ENCODE data around the gene MLN. TPM values are rescaled to one million over a fixed set of nuclear protein-coding genes. Genes with fewer than 3 reads are reported as not detected.

The MLN gene
- polyA plus RNA-seq, 2 of the 4 experiments (the other 2 are of a cell fraction): not detected

DNA sequence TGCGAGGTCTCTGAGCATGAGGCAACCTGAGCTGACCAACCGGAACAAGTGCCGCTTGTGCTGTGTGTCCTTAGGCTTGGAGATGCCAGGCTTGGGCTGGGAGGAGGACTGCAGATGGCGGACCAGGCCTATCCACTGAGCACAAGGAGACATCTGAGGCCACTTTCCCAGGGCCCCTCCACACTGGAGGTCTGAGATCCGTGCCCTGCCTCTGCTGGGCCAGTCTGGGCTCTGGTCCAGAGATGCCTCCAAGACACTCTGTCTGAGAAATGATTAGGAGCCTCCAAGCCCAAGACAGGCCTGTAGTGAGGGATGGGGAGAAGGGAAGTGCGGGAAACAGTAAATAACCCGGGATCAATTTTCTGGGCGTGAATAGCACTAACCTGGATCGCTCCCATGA, 3.0 kb upstream of the MLN start:
- ATAC-seq (no peak), DNase-seq (ENCODE audit: low read depth in 1 of 2, low spot score in 1 of 2) (no peak), FAIRE-seq (no peak)
- Histone ChIP-seq H3K4me1 (no peaks in the 10 kb centered on the region), H3K4me2 (no peak overlapping the region), H3K27ac (no peak overlapping the region), H3K9me3 (no peaks in the 10 kb centered on the region), H3K4me3 (no peak overlapping the region)
- WGBS (ENCODE audit: missing lambda C conversion rate): 25% methylated on average over 4 of the region's 9 CpGs
- ChIA-PET POLR2A (no interaction called here), CTCF (interaction anchor here (1.2 kb wide), 1 partner anchor 18 kb away, joined by 3 read pairs; the partner anchor contains the start of gene LEMD2)
- TF ChIP-seq, protein P1, sequence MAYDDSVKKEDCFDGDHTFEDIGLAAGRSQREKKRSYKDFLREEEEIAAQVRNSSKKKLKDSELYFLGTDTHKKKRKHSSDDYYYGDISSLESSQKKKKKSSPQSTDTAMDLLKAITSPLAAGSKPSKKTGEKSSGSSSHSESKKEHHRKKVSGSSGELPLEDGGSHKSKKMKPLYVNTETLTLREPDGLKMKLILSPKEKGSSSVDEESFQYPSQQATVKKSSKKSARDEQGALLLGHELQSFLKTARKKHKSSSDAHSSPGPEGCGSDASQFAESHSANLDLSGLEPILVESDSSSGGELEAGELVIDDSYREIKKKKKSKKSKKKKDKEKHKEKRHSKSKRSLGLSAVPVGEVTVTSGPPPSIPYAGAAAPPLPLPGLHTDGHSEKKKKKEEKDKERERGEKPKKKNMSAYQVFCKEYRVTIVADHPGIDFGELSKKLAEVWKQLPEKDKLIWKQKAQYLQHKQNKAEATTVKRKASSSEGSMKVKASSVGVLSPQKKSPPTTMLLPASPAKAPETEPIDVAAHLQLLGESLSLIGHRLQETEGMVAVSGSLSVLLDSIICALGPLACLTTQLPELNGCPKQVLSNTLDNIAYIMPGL (CRISPR knock-in tag; IDR thresholded peaks at IDR 0.05; ENCODE audit: borderline replicate concordance): no peak
- TF ChIP-seq ZNF302 (CRISPR knock-in tag; IDR thresholded peaks at IDR 0.05): no peak
- TF ChIP-seq ZC3H11A (IDR thresholded peaks at IDR 0.05): no peak
- no peak for TF ChIP-seq NFE2L2 (conservative IDR thresholded peaks at IDR 0.05; ENCODE audit: low read length)
- TF ChIP-seq, protein P2, sequence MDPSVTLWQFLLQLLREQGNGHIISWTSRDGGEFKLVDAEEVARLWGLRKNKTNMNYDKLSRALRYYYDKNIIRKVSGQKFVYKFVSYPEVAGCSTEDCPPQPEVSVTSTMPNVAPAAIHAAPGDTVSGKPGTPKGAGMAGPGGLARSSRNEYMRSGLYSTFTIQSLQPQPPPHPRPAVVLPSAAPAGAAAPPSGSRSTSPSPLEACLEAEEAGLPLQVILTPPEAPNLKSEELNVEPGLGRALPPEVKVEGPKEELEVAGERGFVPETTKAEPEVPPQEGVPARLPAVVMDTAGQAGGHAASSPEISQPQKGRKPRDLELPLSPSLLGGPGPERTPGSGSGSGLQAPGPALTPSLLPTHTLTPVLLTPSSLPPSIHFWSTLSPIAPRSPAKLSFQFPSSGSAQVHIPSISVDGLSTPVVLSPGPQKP (IDR thresholded peaks at IDR 0.05; ENCODE audit: low read depth, low read length): no peak
- TF ChIP-seq NPAS2 (CRISPR knock-in tag; IDR thresholded peaks at IDR 0.05; ENCODE audit: borderline replicate concordance): no peak
- TF ChIP-seq HOXA7 (CRISPR knock-in tag; IDR thresholded peaks at IDR 0.05): no peak
- TF ChIP-seq HDAC2 (IDR thresholded peaks at IDR 0.05): no peak
- TF ChIP-seq MYC (IDR thresholded peaks at IDR 0.05; ENCODE audit: borderline replicate concordance, low read length): no peak
- no peak for TF ChIP-seq CBX2 (IDR thresholded peaks at IDR 0.05; ENCODE audit: borderline replicate concordance, low read depth)
- TF ChIP-seq, protein P3, sequence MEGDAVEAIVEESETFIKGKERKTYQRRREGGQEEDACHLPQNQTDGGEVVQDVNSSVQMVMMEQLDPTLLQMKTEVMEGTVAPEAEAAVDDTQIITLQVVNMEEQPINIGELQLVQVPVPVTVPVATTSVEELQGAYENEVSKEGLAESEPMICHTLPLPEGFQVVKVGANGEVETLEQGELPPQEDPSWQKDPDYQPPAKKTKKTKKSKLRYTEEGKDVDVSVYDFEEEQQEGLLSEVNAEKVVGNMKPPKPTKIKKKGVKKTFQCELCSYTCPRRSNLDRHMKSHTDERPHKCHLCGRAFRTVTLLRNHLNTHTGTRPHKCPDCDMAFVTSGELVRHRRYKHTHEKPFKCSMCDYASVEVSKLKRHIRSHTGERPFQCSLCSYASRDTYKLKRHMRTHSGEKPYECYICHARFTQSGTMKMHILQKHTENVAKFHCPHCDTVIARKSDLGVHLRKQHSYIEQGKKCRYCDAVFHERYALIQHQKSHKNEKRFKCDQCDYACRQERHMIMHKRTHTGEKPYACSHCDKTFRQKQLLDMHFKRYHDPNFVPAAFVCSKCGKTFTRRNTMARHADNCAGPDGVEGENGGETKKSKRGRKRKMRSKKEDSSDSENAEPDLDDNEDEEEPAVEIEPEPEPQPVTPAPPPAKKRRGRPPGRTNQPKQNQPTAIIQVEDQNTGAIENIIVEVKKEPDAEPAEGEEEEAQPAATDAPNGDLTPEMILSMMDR (IDR thresholded peaks at IDR 0.05): no peak
- no peak for TF ChIP-seq RARB (CRISPR knock-in tag; IDR thresholded peaks at IDR 0.05)
- TF ChIP-seq EHF (CRISPR knock-in tag; IDR thresholded peaks at IDR 0.05): no peak
- TF ChIP-seq POLR2A (IDR thresholded peaks at IDR 0.05; ENCODE audit: low read length): no peak
- TF ChIP-seq, protein P4, sequence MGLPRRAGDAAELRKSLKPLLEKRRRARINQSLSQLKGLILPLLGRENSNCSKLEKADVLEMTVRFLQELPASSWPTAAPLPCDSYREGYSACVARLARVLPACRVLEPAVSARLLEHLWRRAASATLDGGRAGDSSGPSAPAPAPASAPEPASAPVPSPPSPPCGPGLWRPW (IDR thresholded peaks at IDR 0.05): no peak
- no peak for TF ChIP-seq RFX5 (IDR thresholded peaks at IDR 0.05)
- no peak for TF ChIP-seq TFCP2L1 (CRISPR knock-in tag; IDR thresholded peaks at IDR 0.05)
- no peak for TF ChIP-seq HOXB5 (CRISPR knock-in tag; IDR thresholded peaks at IDR 0.05)
- TF ChIP-seq, protein P5, sequence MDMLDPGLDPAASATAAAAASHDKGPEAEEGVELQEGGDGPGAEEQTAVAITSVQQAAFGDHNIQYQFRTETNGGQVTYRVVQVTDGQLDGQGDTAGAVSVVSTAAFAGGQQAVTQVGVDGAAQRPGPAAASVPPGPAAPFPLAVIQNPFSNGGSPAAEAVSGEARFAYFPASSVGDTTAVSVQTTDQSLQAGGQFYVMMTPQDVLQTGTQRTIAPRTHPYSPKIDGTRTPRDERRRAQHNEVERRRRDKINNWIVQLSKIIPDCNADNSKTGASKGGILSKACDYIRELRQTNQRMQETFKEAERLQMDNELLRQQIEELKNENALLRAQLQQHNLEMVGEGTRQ (IDR thresholded peaks at IDR 0.05): no peak
- no peak for TF ChIP-seq BHLHE40 (IDR thresholded peaks at IDR 0.05; ENCODE audit: low read depth, low read length)

DNA sequence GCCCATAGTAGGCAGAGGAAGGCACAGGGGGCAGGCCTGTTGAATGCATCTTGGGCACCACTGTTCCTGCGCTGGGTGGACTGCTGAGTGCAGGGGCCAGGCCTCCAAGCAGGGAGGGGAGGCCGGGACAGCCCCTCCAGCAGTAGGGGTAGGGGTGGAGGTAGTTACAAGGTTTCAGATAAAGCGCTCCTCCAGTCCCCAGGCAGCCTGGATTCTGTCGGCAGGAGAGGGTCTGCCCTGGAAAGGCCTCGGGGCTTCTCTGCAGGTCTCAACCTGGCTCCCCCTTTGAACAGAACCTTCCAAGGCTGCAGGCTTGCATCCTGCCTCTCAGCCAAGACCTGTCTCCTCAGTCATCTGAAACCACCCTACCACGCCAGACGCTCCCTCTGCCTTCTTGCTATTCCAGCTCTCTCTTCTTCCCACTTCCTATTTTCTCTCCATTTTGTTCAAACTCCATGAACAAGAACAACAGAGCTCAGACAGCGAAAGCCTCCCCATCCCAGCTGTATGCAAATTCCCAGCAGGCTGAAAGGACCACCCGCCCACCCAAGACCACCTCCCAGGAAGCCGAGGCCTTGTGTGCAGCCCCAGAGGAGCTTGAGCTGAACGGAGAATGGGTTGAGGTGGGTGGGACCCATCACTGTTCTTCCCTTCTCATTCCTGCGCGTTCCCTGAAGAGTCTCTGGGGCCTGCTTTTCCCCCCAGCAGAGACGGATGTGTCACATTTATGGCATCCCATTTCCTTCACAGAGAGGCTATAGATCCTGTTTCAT, 1.4 kb downstream of the MLN start:
- 65% methylated on average over 13 of the region's 14 CpGs for WGBS (ENCODE audit: missing lambda C conversion rate)
- Histone ChIP-seq H3K27ac (no peak overlapping the region), H3K9me3 (no peaks in the 10 kb centered on the region), H3K4me1 (no peaks in the 10 kb centered on the region), H3K4me2 (no peak overlapping the region), H3K4me3 (no peak overlapping the region)
- no peak for FAIRE-seq
- ChIA-PET CTCF (interaction anchor here (1.2 kb wide), 1 partner anchor 26 kb away, joined by 3 read pairs; no protein-coding TSS in a partner anchor), POLR2A (no interaction called here)
- ATAC-seq: no peak
- no peak for DNase-seq (ENCODE audit: low read depth in 1 of 2, low spot score in 1 of 2)
- TF ChIP-seq NPAS2 (CRISPR knock-in tag; IDR thresholded peaks at IDR 0.05; ENCODE audit: borderline replicate concordance) (no peak), JUNB (IDR thresholded peaks at IDR 0.05) (no peak), MAFK (IDR thresholded peaks at IDR 0.05; ENCODE audit: partially characterized antibody) (no peak), CBX8 (IDR thresholded peaks at IDR 0.05) (no peak), RNF2 (IDR thresholded peaks at IDR 0.05; ENCODE audit: borderline replicate concordance, low read depth) (no peak), CHD4 (IDR thresholded peaks at IDR 0.05; ENCODE audit: borderline replicate concordance) (no peak), GATA3 (IDR thresholded peaks at IDR 0.05; ENCODE audit: borderline replicate concordance) (no peak), HDAC2 (IDR thresholded peaks at IDR 0.05) (no peak), MAZ (IDR thresholded peaks at IDR 0.05; ENCODE audit: borderline replicate concordance, low read depth, low read length) (no peak), PHF8 (IDR thresholded peaks at IDR 0.05; ENCODE audit: borderline replicate concordance, low read depth) (no peak), FOSB (CRISPR knock-in tag; IDR thresholded peaks at IDR 0.05) (no peak), POLR2A (IDR thresholded peaks at IDR 0.05; ENCODE audit: low read length) (no peak)
- TF ChIP-seq, protein P3 (IDR thresholded peaks at IDR 0.05): no peak
